HFF-Myc (cell line): ENCODE data around the gene AASDHPPT.
"Not testable (repeated sequence)": the region's sequence is repeated elsewhere in the genome, so short reads cannot be mapped to it uniquely, and the experiment has no call there.

ENCODE experiments used
- DNase-seq: peaks from one replicate; pipeline ENCODE4 v3.0.0-alpha.2; 2011; ENCODE audit warnings: low read depth; ENCODE audit errors: extremely low read depth
- H3K4me3 ChIP-seq: replicated peaks from 2 replicates; pipeline ENCODE4 v1.5.1; 2011; ENCODE audit warnings: low read depth, mild to moderate bottlenecking, control low read depth, low read length
- TF ChIP-seq, protein P1 (sequence below): IDR thresholded peaks from 2 replicates; pipeline ENCODE4 v1.5.1; 2012; ENCODE audit warnings: mild to moderate bottlenecking, low read depth, low read length, control low read depth; ENCODE audit errors: missing control alignments

AASDHPPT gene

DNA sequence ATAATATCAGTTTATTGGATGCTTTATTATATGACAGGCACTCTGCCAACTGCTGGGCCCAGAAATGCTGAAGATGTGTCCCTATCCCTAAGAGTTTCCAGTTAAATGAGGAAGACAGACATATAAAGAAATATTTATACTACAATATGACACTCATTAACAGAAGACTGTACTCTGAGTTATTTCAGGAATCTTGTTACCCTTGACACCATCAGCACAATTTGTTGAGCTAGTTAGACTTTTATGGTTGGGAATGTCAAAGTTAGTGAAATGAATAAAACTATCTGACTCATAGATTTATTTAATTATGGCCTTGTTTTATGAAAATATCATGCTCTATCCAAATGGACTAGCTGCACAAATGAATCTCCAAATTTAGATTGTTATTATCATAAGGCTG lies 29.8 kb upstream of the AASDHPPT start:
- H3K4me3 ChIP-seq, result no peak overlapping the region
- no peak for DNase-seq
- TF ChIP-seq, protein P1, sequence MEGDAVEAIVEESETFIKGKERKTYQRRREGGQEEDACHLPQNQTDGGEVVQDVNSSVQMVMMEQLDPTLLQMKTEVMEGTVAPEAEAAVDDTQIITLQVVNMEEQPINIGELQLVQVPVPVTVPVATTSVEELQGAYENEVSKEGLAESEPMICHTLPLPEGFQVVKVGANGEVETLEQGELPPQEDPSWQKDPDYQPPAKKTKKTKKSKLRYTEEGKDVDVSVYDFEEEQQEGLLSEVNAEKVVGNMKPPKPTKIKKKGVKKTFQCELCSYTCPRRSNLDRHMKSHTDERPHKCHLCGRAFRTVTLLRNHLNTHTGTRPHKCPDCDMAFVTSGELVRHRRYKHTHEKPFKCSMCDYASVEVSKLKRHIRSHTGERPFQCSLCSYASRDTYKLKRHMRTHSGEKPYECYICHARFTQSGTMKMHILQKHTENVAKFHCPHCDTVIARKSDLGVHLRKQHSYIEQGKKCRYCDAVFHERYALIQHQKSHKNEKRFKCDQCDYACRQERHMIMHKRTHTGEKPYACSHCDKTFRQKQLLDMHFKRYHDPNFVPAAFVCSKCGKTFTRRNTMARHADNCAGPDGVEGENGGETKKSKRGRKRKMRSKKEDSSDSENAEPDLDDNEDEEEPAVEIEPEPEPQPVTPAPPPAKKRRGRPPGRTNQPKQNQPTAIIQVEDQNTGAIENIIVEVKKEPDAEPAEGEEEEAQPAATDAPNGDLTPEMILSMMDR, result no peak

GRCh38 chr11:106049727-106050476 lies 27.6 kb upstream of the AASDHPPT start:
- TF ChIP-seq, protein P1, result no peak
- no peak overlapping the region for H3K4me3 ChIP-seq
- DNase-seq, result no peak

GRCh38 chr11:106051103-106051502 lies 26.4 kb upstream of the AASDHPPT start:
- no peak for DNase-seq
- TF ChIP-seq, protein P1, result no peak
- no peak overlapping the region for H3K4me3 ChIP-seq

DNA sequence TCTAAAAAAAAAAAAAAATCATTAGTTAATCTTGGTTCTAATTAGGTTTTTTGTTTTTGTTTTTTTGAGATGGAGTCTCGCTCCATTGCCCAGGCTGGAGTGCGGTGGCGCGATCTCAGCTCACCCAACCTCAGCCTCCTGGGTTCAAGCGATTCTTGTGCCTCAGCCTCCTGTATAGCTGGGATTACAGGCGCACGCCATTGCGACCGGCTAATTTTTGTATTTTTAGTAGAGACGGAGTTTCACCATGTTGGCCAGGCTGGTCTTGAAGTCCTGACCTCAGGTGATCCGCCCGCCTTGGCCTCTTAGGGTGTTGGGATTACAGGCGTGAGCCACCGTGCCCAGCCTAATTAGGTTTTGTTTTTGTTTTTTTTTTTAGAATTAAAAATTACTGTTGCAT lies 19.1 kb upstream of the AASDHPPT start:
- not testable (repeated sequence) for H3K4me3 ChIP-seq, DNase-seq

- TF ChIP-seq, protein P1, result no peak
- no peak for DNase-seq
- no peak overlapping the region for H3K4me3 ChIP-seq
Observed at GRCh38 chr11:106059617-106060016, 17.8 kb upstream of the AASDHPPT start.

DNA sequence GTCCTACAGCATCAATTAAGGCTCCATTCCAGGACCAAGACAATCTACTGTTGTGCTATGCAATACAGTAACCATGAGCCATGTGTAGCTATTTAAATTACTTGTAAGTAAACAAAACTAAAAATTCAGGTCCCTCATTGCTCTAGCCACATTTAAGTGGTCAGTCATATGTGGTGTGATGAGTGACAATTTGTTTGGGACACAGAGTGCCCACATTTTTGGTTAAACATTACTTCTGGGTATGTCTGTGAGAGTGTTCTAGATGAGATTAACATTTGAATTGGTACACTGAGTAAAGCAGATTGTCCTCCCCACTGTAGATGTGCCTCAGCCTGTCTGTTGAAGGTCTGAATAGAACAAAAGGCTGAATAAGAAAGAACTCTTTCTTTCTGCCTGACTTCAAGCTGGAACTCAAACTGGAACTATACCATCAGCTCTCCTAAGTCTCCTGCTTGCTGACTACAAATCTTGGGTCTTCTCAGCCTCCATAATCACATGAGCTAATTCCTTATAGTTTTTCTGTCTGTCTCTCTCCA lies 16.1 kb upstream of the AASDHPPT start:
- TF ChIP-seq, protein P1, result no peak
- no peak for DNase-seq
- no peak overlapping the region for H3K4me3 ChIP-seq

- DNase-seq, result no peak
- TF ChIP-seq, protein P1, result no peak
- H3K4me3 ChIP-seq, result no peak overlapping the region
Observed at GRCh38 chr11:106061954-106062949, 15.2 kb upstream of the AASDHPPT start.
